IPS-20b (cell line): Measurements from ENCODE around the gene CRISP1.
"Not testable (repeated sequence)": the region's sequence is repeated elsewhere in the genome, so short reads cannot be mapped to it uniquely, and the experiment has no call there.

Experiments used
- H3K27ac ChIP-seq: one replicate; pipeline ENCODE4 v1.5.1; 2013; ENCODE audit warnings: low read length
- H3K27me3 ChIP-seq: 2 replicates; pipeline ENCODE4 v1.6.1; 2013; ENCODE audit warnings: mild to moderate bottlenecking, low read length, inconsistent platforms; ENCODE audit not compliant: insufficient read depth
- H3K36me3 ChIP-seq: 2 replicates; pipeline ENCODE4 v1.6.1; 2013; ENCODE audit warnings: low read depth, mild to moderate bottlenecking, inconsistent platforms, low read length, moderate library complexity; ENCODE audit not compliant: insufficient read depth
- H3K4me1 ChIP-seq: 2 replicates; pipeline ENCODE4 v1.6.1; 2013; ENCODE audit warnings: mild to moderate bottlenecking, control low read depth, inconsistent platforms, low read length, moderate library complexity; ENCODE audit not compliant: insufficient read depth
- H3K4me3 ChIP-seq: 2 replicates; pipeline ENCODE4 v1.5.1; 2013; ENCODE audit warnings: mild to moderate bottlenecking, low read length, inconsistent platforms
- H3K9ac ChIP-seq: 2 replicates; pipeline ENCODE4 v1.6.1; 2013; ENCODE audit warnings: low read depth, mild to moderate bottlenecking, inconsistent platforms, low read length, moderate library complexity
- H3K9me3 ChIP-seq: 2 replicates; pipeline ENCODE4 v1.6.1; 2013; ENCODE audit warnings: mild to moderate bottlenecking, low read depth, low read length, inconsistent platforms; ENCODE audit not compliant: insufficient read depth

The CRISP1 gene

GRCh38 chr6:49866485-49866943 is at the start of gene CRISP1:
TSS of gene CRISP1 (minus strand) at chr6:49866535. CDS start at chr6:49857400, 9,135 bp downstream.
- Histone ChIP-seq H3K4me1 (no peaks in the 10 kb centered on the region), H3K27me3 (no peaks in the 10 kb centered on the region), H3K9me3 (no peaks in the 10 kb centered on the region), H3K4me3 (no peak within 1 kb of the TSS), H3K36me3 (no peaks in the 10 kb centered on the region), H3K27ac (no peak within 1 kb of the TSS), H3K9ac (no peak within 1 kb of the TSS)

- no peaks in the 10 kb centered on the region for H3K36me3 ChIP-seq
- no peaks in the 10 kb centered on the region for H3K27me3 ChIP-seq
- H3K4me3 ChIP-seq = no peak overlapping the region
- H3K27ac ChIP-seq = no peak overlapping the region
- no peaks in the 10 kb centered on the region for H3K9me3 ChIP-seq
- H3K4me1 ChIP-seq = peaks cover 68% of the 10 kb centered on the region
- no peak overlapping the region for H3K9ac ChIP-seq
Measured at GRCh38 chr6:49915035-49915434, 48.7 kb upstream of the CRISP1 start.

- Histone ChIP-seq H3K27me3 (no peaks in the 10 kb centered on the region), H3K9ac (no peak overlapping the region), H3K4me1 (peaks cover 68% of the 10 kb centered on the region), H3K4me3 (no peak overlapping the region), H3K27ac (peak overlapping the region; percentile 7), H3K36me3 (no peaks in the 10 kb centered on the region), H3K9me3 (no peaks in the 10 kb centered on the region)
Measured at GRCh38 chr6:49913636-49914375, 47.5 kb upstream of the CRISP1 start.

- Histone ChIP-seq H3K27ac (peak overlapping the region; percentile 72), H3K27me3 (no peaks in the 10 kb centered on the region), H3K4me1 (peaks cover 60% of the 10 kb centered on the region)
Measured at GRCh38 chr6:49912196-49912595, 45.9 kb upstream of the CRISP1 start.

GRCh38 chr6:49911252-49911651 is 44.9 kb upstream of the CRISP1 start:
- peak overlapping the region; percentile 45; the same call in 1 of the 2 replicates for H3K9ac ChIP-seq
- peak overlapping the region; percentile 45 for H3K4me3 ChIP-seq

More at GRCh38 chr6:49912196-49912595, 45.9 kb upstream of the CRISP1 start:
- Histone ChIP-seq H3K9me3 (no peaks in the 10 kb centered on the region), H3K4me3 (peak overlapping the region; percentile 45), H3K9ac (no peak overlapping the region; the same call in 1 of the 2 replicates), H3K36me3 (no peaks in the 10 kb centered on the region)

GRCh38 chr6:49909563-49909962 is 43.2 kb upstream of the CRISP1 start:
- no peak overlapping the region for H3K27ac ChIP-seq
- H3K9ac ChIP-seq = no peak overlapping the region
- no peaks in the 10 kb centered on the region for H3K9me3 ChIP-seq
- H3K36me3 ChIP-seq = no peaks in the 10 kb centered on the region
- H3K4me1 ChIP-seq = peaks cover 49% of the 10 kb centered on the region
- no peak overlapping the region for H3K4me3 ChIP-seq
- no peaks in the 10 kb centered on the region for H3K27me3 ChIP-seq

More at GRCh38 chr6:49911252-49911651, 44.9 kb upstream of the CRISP1 start:
- H3K36me3 ChIP-seq = no peaks in the 10 kb centered on the region
- H3K27ac ChIP-seq = peak overlapping the region; percentile 72
- H3K4me1 ChIP-seq = peaks cover 56% of the 10 kb centered on the region
- H3K27me3 ChIP-seq = no peaks in the 10 kb centered on the region
- H3K9me3 ChIP-seq = no peaks in the 10 kb centered on the region

GRCh38 chr6:49906526-49906925 is 40.2 kb upstream of the CRISP1 start:
- Histone ChIP-seq H3K4me3 (no peak overlapping the region), H3K36me3 (no peaks in the 10 kb centered on the region), H3K9me3 (no peaks in the 10 kb centered on the region), H3K27ac (no peak overlapping the region), H3K27me3 (no peaks in the 10 kb centered on the region), H3K9ac (no peak overlapping the region), H3K4me1 (peaks cover 21% of the 10 kb centered on the region)

- Histone ChIP-seq H3K27me3 (no peaks in the 10 kb centered on the region), H3K4me1 (peaks cover 9% of the 10 kb centered on the region), H3K9me3 (no peaks in the 10 kb centered on the region)
Measured at GRCh38 chr6:49905296-49905695, 39.0 kb upstream of the CRISP1 start.

GRCh38 chr6:49902856-49903255 is 36.5 kb upstream of the CRISP1 start:
- no peak overlapping the region for H3K4me3 ChIP-seq
- no peak overlapping the region for H3K27ac ChIP-seq
- no peak overlapping the region for H3K9ac ChIP-seq
- no peaks in the 10 kb centered on the region; the same call in 1 of the 2 replicates for H3K4me1 ChIP-seq
- H3K36me3 ChIP-seq = no peaks in the 10 kb centered on the region
- H3K9me3 ChIP-seq = no peaks in the 10 kb centered on the region
- H3K27me3 ChIP-seq = no peaks in the 10 kb centered on the region

More at GRCh38 chr6:49905296-49905695, 39.0 kb upstream of the CRISP1 start:
- H3K9ac ChIP-seq = no peak overlapping the region
- H3K4me3 ChIP-seq = no peak overlapping the region
- H3K36me3 ChIP-seq = no peaks in the 10 kb centered on the region
- H3K27ac ChIP-seq = no peak overlapping the region

- H3K27me3 ChIP-seq = peaks cover 3% of the 10 kb centered on the region
- no peaks in the 10 kb centered on the region for H3K36me3 ChIP-seq
- H3K9ac ChIP-seq = no peak overlapping the region
- no peak overlapping the region for H3K4me3 ChIP-seq
- H3K4me1 ChIP-seq = no peaks in the 10 kb centered on the region; the same call in 1 of the 2 replicates
- H3K27ac ChIP-seq = no peak overlapping the region
- no peaks in the 10 kb centered on the region for H3K9me3 ChIP-seq
Measured at GRCh38 chr6:49898904-49899566, 32.7 kb upstream of the CRISP1 start.

GRCh38 chr6:49895553-49895952 is 29.2 kb upstream of the CRISP1 start:
- not testable (repeated sequence) for H3K4me1 ChIP-seq, H3K4me3 ChIP-seq, H3K9ac ChIP-seq, H3K9me3 ChIP-seq, H3K27ac ChIP-seq, H3K36me3 ChIP-seq
- H3K27me3 ChIP-seq = peaks cover 38% of the 10 kb centered on the region

- Histone ChIP-seq H3K9ac (no peak overlapping the region), H3K9me3 (no peaks in the 10 kb centered on the region), H3K27ac (no peak overlapping the region)
Measured at GRCh38 chr6:49892280-49892679, 25.9 kb upstream of the CRISP1 start.

More at GRCh38 chr6:49892280-49892679, 25.9 kb upstream of the CRISP1 start:
- Histone ChIP-seq H3K36me3 (no peaks in the 10 kb centered on the region), H3K4me3 (no peak overlapping the region), H3K27me3 (peaks cover 71% of the 10 kb centered on the region), H3K4me1 (peaks cover 11% of the 10 kb centered on the region)
